GM12892 (cell line): ENCODE results near the gene PSMB10.

Experiments
- DNase-seq: peaks from one replicate; pipeline ENCODE4 v3.0.0; 2011; ENCODE audit not compliant: insufficient read length
- FAIRE-seq: peaks from 2 replicates; lab custom pipeline; 2011; peaks lifted over from hg19 to GRCh38; lab: Jason Lieb, UNC
- POLR2A ChIP-seq: IDR thresholded peaks from 2 replicates; pipeline ENCODE4 v1.6.1; 2011; ENCODE audit warnings: low read depth, low read length, control low read depth
- POLR2AphosphoS5 ChIP-seq: IDR thresholded peaks from 2 replicates; pipeline ENCODE4 v1.6.1; 2011; ENCODE audit warnings: low read depth, low read length, control low read depth
- TAF1 ChIP-seq: IDR thresholded peaks from 2 replicates; pipeline ENCODE4 v1.6.1; 2011; ENCODE audit warnings: low read depth, mild to moderate bottlenecking, control low read depth, low read length, borderline replicate concordance

The PSMB10 gene

GRCh38 chr16:67928147-67928546 is 8.5 kb downstream of the PSMB10 start:
- TF ChIP-seq POLR2A = 0 out of 2 replicates have a peak, but pooled peaks have one; percentile 5
- peak; percentile 45; the same call in 1 of the 2 replicates for TF ChIP-seq POLR2AphosphoS5
- TF ChIP-seq TAF1 = no peak
- FAIRE-seq = no peak

DNA sequence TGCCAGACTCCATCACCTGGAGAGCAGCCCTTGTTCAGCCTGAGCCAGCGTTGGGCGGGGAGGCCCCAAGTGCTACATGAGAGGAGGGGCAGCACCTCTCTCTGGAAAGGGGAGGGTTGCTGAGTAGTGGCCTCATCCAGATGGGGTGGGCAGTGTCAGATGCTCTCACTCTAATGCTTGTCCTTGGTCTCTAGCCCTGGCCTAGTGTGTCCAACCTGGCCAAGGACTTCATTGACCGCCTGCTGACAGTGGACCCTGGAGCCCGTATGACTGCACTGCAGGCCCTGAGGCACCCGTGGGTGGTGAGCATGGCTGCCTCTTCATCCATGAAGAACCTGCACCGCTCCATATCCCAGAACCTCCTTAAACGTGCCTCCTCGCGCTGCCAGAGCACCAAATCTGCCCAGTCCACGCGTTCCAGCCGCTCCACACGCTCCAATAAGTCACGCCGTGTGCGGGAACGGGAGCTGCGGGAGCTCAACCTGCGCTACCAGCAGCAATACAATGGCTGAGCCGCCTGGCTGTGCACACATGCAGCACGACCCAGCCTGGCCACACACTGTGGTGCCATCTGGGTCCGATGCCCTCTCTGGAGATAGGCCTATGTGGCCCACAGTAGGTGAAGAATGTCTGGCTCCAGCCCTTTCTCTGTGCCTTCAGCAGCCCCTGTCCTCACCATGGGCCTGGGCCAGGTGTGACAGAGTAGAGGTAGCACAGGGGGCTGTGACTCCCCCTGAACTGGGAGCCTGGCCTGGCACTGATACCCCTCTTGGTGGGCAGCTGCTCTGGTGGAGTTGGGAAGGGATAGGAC is 9.3 kb downstream of the PSMB10 start:
- FAIRE-seq (no peak), DNase-seq (no peak)
- 0 out of 2 replicates have a peak, but pooled peaks have one; percentile 10 for TF ChIP-seq POLR2AphosphoS5
- TF ChIP-seq TAF1 = no peak

More at GRCh38 chr16:67928147-67928546, 8.5 kb downstream of the PSMB10 start:
- DNase-seq = no peak

DNA sequence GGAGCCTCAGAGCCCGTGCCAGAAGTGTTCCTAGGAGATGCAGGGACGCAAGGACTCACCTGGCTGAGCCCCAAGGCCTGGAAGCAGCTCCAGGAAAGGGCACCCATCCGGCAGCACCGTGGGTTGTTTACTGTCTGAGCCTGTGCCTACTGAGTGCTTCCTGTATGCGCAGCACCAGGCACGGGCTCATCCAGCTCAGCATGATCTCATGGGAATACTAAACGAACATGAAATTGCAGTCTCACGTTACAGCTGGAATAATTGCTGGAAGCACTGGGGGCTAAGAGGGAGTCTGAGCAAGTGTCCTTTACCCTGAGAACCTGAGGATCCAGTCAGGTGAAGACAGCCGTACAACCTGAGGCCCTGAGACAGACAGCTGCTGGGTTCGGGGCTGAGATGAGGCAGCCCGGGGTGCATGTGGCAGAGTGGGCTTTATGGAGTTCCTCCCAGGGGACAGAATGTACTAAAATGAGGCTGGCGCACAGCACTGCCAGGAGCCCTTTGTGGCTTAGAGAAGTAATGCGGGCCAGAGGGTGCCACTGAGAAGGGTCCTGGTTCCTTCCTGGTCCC is 10.4 kb downstream of the PSMB10 start:
- DNase-seq (no peak), FAIRE-seq (no peak)
- TF ChIP-seq POLR2AphosphoS5 = no peak
- TF ChIP-seq TAF1 = no peak
- no peak for TF ChIP-seq POLR2A

DNA sequence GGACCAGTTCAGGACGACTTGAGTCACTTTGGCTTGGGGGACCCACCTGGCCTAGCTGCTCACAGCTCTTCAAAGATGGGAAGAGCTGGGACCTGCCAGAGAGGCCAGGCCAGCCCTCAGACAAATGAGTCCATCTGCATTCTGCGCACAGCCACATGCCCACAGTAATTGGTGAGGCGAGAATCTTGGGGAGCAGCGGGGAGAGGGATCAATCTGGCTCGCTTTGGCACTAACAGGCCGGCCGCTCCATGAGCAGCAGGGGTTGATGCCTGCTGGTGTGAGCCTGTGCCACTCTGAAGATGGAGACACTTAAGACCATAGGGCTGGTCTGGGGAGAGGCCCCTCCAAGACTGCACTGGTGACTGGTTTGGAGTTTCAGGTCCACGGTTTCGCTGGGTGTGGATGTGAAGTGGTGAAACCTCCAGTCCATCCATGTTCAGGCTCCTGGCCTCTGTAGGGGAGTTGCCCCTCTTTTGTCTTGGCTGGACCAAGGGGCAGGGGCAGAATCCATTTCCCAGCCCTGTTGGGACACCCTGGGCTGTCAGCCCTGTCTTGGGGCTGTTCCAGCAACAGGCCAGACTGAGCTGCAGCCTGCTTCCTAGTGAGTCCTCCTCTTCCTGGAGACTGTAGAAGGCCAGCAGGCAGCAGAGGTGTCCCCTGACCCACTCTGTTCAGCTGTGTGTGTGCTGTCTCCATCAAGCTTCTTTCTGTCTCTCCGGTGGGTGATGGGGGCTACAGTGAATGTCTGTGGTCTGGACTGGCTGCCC is 12.3 kb downstream of the PSMB10 start:
- TF ChIP-seq POLR2A = no peak
- TF ChIP-seq TAF1 = no peak
- no peak for TF ChIP-seq POLR2AphosphoS5
- no peak for DNase-seq
- no peak for FAIRE-seq

- TF ChIP-seq POLR2A (no peak), POLR2AphosphoS5 (no peak), TAF1 (no peak)
- FAIRE-seq (no peak), DNase-seq (no peak)
Observed at GRCh38 chr16:67923414-67924116, 13.1 kb downstream of the PSMB10 start.

DNA sequence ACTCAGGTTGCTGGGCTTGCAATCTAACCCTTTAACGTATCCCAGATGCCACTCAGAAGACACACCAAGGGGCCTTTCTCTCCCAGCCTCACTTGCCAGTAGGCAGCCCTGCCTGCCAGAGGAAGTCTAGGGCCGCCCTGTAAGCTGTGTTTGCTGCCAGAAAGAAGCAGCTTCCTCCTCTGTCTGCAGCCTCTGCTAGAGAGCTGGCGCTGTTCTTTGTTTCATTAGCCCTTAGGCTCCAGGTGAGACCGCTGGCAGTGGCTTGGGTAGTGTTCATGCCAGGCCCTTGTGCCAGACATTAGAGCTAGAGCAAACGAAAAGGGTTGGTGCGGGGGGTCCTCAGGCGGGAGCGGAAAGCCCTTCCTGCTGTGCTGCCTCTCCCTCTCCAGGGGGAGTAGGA is 13.9 kb downstream of the PSMB10 start:
- DNase-seq (no peak), FAIRE-seq (no peak)
- TF ChIP-seq TAF1 (no peak), POLR2AphosphoS5 (no peak), POLR2A (no peak)

DNA sequence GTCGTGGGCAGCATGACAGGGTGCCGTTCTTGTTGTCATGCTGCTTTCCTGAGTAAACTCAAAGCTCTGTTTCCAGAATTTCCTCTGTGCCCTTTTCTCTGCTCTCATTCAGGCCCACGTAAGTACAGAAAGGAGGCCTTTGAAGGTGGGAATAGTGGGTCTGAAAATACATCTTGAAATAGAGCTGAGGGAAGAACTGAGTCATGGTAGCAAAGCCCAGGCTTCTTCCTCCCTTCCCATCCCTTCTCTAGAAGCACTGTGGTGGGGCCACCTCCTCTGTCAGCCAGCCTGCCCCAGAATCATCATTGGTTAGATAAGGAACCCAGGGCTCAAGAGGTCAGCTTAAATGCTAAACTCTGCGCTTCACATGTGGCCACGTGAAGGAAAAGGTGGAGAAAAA is 14.4 kb downstream of the PSMB10 start:
- DNase-seq (no peak), FAIRE-seq (no peak)
- TF ChIP-seq POLR2AphosphoS5 (no peak), POLR2A (no peak), TAF1 (no peak)

DNA sequence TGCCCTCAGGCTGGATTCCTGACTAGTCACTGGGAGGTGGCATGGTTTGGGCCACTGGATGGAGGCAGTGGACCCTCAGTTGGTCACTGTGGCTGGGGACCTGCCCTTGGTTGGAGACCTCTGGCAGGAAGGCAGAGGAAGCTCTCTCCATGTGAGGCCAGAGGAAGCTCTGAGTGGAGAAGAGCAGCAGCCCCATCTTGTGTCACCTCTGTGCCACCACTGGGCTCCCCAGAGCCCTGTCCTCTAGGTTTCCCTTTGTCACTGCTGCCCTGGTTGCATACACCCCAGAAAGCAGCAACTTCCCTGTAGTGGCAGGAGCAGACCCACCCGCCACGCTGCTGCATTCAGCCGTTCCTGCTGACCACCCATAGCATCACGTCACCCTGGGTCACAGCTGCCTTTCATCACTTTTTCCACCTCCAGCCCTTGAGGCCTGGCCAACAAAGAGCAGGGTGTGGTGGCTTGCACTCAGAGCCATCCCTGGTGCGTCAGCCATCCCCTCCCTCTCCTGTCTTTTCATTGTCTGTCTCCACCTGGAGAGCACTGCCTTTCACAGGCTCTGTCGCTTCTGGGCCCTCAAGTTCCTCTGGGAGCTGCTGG is 16.9 kb downstream of the PSMB10 start:
- DNase-seq (no peak), FAIRE-seq (no peak)
- TF ChIP-seq POLR2A = no peak
- no peak for TF ChIP-seq TAF1
- no peak for TF ChIP-seq POLR2AphosphoS5

DNA sequence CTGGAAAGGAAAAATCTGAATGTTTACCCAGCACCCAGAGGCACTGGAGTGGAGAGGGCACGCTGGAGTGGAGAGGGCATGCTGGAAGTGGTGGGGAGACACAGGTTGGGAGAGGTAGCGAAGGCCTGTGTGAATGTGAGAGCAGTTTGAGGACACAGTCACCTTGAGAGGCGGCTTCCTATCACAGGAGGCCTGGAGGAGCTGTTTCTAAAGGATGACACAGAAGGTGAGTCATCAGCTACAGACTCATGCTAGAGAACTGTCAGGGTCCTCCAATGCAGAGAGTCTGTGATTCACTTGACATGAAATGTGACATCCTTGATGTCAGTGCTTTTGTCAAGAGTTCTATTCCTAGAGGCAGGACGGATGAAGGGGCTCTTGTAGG is 18.8 kb downstream of the PSMB10 start:
- DNase-seq (no peak), FAIRE-seq (no peak)
- TF ChIP-seq TAF1 (no peak), POLR2AphosphoS5 (no peak), POLR2A (no peak)

GRCh38 chr16:67917140-67917851 is 19.4 kb downstream of the PSMB10 start:
- no peak for FAIRE-seq
- no peak for TF ChIP-seq POLR2A
- no peak for TF ChIP-seq TAF1
- TF ChIP-seq POLR2AphosphoS5 = no peak
- no peak for DNase-seq
